HTERT RPE-1 (cell line): Measurements from ENCODE around the gene PPIL6.
"Not testable (repeated sequence)": the region's sequence is repeated elsewhere in the genome, so short reads cannot be mapped to it uniquely, and the experiment has no call there.

Source experiments
- in situ Hi-C: fragments of 300-500 bp; cut with MboI; formaldehyde crosslinking; loops from 4 replicates; pipeline ENCODE4 v1.14.3; 2020; ENCODE audit warnings: low sequenced_read_pairs

The PPIL6 gene

DNA sequence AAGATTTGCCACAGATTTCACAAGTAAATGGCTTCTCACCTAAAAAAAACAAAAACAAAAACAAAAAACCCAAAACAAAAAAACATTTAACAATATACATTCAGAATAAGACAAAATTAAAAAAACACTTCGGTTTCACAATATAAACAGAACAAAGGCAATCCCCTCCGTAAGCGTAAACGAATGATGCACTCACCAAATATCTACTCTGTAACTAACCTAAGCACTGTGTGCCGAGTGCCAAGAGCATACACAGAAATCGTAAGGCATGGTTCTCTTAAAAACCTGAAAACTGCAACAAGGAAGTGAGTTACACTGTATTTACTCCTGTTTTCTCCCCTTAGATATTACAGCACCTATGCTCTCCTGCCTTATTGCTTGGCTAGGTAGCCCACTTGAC is 27.3 kb upstream of the PPIL6 start:
- in situ Hi-C loops, result no loop called here

DNA sequence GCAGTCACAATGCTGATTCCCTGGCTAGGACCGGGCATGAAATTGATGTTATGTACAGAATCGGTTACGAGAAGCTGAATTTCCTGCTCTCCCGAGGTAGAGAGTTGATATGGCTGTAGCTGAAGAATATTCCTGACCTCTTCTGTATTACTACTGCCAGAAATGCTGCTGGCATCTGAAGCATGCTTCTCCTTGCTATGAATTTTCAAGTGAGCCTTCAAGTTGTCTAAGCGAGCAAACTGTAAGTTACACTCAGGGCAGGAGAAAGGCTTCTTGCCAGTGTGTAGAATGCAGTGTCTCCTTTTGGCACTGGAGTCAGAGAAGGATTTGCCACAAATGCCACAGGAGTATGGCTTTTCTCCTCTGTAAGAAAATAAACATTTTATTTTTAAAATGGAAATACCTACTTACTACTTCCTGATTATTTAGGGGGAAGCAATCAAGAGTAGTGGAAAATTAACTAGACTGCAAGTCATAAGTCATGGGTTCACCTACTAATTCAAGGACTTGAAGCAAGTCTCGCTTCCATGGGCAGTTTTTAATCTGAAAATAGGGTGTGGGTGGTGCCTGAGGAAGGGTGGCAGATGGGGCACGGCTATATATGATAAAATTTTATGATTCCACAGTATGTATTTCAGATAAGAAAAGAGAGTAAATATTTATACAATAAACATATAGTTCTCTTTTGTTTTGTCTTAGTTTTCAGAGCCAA is 25.9 kb upstream of the PPIL6 start:
- in situ Hi-C loops, result no loop called here

DNA sequence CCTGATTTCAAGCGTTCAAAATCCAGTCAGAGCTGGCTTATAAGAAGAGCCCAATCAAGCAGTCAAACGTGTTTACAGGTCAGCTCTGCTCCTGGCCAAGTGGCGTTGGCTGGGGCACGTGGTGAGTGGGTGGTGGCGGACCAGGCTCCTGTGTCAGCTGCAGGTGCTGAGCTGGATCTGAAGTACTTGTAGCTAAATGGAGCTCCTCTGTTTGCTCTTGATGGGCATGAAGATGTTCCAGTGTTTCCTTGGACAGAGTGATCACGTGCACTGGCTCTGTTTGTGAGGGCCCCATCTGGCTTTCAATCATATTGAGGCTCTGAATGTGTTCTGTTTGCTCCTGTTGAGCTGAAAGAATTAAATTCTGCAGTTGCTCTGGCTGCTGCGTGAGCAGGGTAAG is 25.3 kb upstream of the PPIL6 start:
- in situ Hi-C loops, result no loop called here

DNA sequence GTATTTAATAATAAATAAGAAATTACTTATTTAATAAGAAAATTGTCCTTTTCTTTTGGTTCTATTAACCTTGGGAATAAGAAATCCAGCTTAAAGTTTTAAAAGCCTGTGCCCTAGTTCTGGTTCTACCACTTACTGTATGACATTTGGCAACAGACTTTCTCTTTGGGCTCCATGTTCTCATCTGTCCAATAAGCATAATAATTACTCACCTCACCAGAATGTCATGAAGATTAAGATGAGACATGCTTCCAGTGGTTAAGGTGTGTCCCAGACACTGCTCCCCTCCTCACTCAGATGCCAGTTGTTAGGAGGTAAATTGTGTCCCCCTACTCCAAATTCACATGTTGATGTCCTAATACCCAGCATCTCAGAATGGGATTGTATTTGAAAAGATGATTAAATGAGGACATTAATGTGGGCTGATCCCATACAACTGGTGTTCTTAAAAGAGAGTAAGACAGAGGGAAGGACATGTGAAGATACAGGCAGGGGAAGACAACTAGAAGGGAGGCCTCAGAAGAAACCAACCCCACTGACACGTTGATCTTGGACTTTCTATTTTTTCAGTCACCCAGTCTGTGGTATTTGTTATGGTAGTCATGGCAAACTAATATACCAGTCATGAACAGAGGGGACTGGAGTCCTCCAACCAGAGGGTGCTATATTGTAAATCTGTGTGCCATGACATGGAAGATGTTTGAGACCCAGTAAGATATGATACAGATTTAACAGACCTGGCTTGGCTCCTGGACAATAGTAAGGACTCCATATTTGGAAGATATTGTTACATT is 21.5 kb upstream of the PPIL6 start:
- in situ Hi-C loops, result no loop called here

DNA sequence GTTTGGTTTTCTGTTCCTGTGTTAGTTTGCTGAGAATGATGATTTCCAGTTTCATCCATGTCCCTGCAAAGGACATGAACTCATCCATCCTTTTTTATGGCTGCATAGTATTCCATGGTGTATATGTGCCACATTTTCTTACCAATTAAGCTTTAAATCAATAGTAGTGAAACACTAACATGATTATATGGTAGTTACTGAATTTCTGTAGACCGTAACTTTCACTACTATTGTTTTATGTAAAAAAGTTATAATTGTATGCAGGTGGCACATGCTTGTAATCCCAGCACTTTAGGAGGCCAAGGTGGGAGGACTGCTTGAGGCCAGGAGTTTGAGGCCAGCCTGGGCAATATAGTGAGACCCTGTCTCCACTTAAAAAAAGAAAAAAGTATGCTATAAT is 20.8 kb upstream of the PPIL6 start:
- in situ Hi-C loops, result not testable (repeated sequence)

DNA sequence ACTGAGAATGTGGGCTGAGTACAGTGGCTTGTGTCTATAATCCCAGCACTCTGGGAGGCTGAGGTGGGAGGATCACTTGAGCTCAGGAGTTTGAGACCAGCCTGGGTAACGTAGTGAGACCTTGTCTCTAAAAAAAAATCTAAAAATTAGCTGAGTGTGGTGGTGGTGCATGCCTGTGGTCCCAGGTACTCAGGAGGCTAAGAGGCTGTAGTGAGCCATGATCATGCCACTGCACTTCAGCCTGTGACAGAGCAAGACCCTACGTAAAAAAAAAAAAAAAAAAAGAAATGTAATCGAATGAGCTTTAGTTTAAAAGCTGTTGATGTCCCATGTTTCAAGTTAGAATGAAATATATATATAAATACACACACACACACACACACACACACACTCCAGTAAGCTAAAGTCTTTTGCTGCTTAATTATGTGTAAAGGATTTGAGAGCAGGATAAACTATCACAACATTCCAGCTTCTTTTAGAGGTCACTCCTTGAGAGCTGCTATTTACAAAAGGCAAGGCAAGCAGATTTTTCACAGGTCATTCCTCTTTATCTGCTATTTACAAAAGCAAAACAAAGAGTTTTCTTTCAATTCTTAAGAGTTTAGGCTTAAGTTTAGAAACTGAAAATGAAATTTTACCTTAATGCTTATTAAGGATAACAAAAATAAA is 19.9 kb upstream of the PPIL6 start:
- in situ Hi-C loops, result no loop called here

DNA sequence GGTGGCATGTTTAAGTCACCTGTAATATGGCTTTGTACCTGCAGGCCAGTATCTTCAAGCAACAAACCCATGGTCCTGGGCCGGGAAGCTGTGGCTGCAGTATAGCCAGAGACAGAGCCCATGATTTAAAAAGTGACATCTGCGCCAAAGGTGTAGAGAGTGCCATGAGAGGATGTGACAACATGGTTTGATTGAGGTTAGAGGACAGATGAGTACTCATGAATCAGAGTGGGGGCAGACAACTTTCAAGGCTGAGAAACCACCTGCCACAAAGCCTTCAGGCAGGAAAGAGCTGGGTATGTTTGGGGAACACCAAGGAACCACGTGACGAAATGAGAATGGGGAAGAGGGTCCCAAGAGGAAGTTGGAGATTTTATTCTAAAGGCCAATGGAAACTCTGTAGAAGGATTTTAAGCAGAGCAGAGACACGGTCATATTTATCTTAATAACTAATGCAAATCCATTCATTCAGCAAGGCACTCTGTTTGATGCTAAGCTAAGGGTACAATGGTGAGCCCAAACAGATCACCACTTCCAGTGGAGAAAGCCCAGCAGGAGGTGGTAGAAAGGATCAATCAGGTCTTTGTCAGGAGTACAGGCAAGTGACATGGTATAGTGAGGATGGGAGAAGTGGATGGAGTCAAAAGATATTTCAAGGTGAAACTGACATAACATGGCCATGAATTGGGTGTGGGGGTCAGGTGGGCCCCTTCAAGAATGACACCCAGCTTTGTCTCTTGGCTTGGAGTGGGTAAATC is 18.5 kb upstream of the PPIL6 start:
- in situ Hi-C loops, result no loop called here

DNA sequence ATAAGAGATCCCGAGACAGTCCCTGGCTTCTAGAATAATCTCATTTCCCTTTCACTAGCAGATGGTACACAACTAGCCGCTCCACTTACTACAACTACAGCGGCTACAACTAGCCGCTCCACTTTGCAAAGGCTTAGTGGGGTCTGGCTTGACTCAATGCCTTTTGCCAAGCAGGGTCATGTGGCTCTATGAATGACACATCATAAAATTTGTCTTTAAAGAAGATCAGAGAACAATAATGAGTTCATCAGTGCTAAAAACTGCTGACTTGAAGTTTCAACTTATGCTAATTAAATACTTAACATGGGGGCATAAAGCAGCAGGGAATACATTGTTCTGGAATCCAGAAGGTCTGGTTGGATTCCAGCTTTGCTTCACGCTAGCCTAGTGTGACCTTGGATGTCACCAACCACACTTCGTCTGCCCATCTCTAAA is 17.2 kb upstream of the PPIL6 start:
- in situ Hi-C loops, result no loop called here

DNA sequence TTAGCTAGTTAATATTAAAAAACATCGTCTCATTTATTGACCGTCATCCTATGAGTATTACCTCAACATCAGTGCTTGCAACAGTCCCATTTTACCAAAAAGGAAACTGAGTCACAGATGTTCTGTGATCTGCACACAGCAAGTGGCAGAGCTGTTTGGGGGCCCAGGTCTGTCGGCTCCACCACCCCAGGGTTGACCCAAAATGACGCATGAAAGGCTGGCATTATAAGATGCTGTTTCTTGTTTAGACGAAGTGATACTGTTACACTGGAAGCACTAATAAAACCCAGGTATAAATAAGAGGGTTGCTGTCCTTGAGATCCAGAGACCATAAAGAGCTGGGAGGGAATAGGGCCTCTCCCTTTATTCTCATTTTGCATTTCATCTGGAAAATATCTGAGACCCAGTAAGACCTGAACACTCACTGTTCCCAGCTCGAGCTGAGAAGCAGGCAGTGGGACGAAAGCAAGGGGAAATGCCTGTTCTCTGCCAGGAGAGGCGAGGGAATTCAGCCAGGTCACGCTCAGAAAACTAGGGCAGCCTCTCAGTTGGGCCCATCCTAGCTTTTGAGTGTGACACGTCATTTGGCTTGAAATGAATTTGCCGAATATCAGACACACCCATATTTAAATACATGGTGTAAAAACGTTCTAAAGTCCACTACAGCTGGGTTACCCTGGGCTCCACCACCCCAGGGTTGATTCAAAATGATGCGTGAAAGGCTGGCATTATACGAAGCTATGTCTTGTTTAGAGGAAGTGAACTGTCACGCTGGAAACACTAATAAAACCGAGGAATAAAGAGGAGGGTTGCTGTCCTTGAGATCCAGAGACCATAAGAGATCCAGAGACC is 16.5 kb upstream of the PPIL6 start:
- in situ Hi-C loops, result no loop called here

DNA sequence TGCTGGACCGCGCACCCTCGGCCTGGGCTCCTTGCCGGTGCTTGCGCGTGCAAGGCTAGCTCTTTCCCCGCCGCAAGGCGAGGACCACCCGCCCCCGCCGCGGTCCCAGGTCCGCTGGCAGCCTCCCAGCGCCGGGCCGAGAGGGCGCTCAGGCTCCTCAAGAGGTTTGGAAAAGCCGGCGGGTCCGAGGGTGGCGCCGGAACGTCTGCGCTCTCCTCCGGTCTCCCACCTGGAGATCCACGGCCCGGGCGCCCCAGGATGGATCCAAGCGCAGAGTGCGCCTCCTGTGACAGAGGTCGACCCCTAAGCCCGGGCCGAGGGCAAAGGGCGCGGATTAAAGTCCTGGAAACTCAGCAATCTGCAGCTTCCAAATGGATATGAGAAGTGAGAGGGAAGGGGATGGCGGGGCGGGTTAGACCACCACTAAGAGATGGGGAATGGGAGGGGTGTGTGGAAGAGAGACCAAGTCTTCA is 15.7 kb upstream of the PPIL6 start:
- in situ Hi-C loops, result no loop called here

DNA sequence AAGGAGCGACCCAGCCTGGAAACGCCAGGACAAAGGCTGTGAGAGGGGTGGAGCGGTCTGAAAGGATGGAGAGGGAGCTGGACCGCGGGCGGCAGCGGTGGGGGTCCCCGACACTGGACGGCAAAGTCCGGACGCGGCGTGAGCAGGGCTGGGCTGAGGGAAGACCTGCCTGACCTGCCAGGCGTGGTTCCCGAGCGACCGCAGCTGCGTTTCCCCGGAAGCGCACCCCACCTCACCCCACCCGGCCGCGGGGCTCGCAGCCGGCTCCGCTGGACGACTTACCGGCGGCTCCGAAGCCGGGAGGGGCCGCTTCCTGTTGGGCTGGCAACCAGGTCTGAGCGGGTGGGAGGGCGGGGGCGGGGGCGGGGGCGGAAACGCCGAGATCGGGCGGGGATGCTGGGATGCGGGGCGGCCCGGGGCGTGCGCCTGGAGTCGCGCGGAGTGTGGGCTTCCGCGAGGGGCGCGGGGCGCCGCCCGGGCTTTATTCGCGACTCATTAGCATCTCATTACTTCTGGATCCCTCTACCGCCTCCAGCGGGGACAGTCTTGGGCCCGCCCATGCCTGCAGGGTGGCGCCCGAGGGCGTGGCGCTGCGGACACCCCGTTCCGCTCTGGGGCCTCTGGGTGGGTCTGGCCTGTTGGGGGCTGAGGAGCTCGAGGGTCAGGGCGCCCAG is 15.1 kb upstream of the PPIL6 start, which contains the start of gene MICAL1:
TSS of gene MICAL1 (minus strand) at position 336 of the 674 bp plus-strand sequence. CDS start 1,576 bp downstream, outside the sequence.
- in situ Hi-C loops, result no loop called here

DNA sequence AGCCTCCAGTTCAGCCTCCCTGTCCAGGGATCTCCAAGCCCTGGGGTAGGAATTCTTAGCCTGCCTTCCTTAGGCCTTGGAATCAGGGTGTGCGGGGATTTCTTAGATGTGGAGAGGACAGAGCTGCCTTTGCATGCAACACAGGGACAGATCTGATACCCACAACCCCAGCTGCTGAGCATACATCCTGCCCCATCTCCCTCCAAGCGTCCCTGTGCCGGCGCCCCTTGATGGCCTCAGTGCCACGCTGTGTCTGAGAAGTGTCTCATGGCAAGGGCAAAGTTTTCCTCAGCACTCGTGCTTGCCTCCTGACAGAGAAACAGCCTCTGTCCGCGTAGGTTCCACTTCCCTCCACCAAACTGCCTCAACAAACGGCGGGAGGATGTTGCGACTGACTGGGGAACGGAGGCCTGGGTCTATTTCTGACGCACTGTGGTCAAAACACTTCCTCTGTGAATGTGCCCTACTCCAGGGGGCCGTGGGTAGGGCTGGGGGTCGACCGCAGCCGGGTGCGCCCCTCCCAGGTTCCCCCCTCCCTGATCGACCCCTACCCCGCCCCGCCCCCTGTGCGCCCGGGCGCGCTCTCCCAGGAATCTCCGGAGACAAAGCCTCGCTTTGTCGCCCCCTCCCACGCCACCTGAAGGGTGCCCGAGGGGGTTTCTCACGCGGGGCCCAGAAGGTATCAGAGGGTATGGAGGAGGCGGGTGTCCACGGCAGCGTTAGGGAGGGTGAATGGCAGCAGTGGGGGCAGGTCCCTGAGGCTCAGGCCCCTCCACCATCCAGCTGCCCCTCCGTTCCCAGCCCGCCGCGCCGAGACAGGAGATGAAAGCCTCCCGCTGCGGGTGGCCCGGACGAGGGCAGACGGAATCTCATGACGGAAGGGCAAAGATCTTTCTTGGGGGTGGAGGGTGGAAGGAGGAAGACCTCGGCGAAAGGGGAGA is 14.3 kb upstream of the PPIL6 start:
- in situ Hi-C loops, result no loop called here

DNA sequence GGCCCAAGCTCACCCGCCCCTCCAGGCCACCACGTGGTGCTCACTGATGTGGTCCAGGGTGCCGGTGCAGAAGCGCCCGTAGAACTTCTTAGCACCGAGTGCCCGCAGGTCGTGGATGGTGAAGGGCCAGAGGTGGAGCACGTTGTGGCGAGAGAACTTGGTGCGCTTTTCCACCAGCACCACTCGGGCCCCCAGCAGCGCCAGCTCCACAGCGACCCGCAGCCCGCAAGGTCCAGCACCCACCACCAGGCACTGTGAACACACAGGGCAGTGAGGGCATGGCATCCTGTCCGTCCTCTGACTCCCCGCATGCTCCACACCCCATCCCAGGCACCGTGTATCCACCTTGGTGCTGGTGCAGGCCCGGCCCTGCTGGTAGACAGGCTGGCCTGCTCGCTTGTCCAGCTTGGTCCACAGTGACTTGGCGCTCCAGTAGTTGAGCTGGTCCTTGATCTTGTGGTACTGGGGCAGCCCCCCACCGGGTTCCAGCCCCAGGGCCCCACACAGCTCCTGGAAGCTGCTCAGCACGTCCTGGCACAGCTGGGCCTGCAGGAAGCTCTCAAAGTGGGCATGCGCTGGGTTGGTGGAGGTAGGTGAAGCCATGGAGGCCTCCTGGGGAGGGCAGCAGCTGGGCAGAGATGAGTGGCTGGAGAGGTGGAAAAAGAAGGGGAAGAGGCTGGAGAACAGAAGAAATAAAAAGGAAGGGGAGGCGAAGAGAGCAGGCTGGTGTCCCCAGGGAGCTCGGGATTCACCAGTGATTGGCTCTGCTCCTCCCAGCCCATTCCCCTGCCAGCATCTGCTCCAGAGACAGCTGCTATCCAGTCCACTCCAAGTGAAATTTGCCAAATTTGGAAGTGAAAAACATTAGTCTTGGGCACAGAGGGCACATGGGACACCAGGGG is 13.4 kb upstream of the PPIL6 start:
- in situ Hi-C loops, result no loop called here

DNA sequence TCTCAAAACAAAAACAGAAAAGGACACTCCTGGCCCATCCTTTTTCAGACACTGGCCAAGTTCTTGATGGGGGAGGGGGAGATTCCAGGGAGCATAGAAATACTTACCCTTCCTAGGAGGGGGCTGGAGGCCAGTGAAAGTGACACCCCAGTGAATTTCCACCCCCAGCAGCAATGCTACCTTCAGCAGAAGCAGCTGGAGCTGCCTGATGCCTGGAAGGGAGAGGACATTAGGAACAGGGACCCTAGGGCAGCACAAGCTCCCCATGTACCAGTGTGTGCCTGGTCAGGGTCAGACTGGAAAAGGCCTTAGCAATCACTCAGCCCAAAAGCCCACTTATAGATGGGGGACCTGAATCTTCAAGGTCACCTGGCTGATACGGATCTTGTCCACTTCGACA is 12.7 kb upstream of the PPIL6 start:
- in situ Hi-C loops, result no loop called here

DNA sequence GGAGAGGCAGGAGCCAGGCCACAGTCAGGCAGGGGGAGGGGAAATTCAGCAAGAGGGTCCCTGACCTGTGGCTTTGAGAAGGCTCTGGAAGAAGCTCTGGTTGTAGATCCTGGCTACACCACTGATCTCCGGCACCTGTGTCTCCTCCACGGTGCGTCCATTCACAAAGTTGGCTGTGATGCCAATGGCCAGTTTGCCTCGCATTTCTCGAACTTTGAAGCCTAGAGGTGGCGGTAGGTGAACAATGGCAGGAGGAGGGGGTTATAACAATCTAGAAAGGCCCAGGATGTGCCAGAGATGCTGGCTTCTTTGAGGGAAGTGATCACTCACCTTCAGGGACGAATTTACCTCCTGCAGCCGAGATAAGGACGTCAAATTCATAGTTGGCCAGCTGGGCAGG is 11.8 kb upstream of the PPIL6 start:
- in situ Hi-C loops, result no loop called here

DNA sequence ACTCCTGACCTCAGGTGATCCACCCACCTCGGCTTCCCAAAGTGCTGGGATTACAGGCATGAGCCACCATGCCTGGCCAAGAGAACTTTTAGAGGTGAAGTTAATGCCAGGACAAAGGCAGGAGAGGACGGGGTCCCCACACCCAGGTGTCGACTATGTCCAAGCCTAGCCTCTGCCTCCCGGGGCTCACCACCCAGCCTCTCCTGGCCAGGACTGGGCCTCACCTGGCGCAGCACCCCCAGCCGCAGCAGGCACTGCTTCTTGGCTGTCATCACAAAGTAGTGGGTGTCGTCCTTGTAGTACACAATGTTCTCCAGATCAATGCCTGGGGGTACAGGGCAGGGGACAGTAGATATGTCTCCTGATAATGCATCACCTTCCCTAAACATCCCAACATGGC is 10.9 kb upstream of the PPIL6 start:
- in situ Hi-C loops, result no loop called here

DNA sequence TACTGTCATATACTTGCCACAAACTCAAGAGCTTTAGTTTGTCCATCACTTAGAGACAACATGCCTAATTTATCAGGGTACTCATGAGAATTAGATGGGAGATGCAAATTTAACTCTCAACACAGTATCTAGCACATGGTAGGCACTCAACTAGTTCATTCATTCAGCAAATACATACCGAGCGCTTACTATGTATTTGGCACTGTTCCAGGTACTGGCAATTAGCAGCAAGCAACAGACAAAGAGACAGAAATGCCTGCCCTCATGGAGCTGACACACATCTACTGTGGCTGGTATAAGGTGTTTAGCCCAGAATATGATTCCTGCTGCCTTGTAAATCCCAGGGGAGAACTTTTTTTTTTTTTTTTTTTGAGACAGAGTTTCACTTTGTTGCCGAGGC is 10.4 kb upstream of the PPIL6 start:
- in situ Hi-C loops, result no loop called here
